GM12878 (cell line): ENCODE measurements around the gene HLA-DRA. TPM values are rescaled to one million over a fixed set of nuclear protein-coding genes. Genes with fewer than 3 reads are reported as not detected.

Experiments
- ATAC-seq: fragments of 200-7000 bp; cut with Tn5 transposase; 3 replicates; pipeline ENCODE4 v1.9.1; 2020; ENCODE audit warnings: mild to moderate bottlenecking, moderate library complexity
- BruUV-seq: library from RNA; stranded (reverse); fragments of 400-500 nt; replicated peaks from 2 replicates; lab custom pipeline; 2021; lab: Mats Ljungman, UMichigan
- CTCF ChIA-PET: fragments of 300-600 bp; sonication (Branson Sonifier 250); formaldehyde crosslinking; extraction: SDS; loops from one replicate; lab custom pipeline; 2021; ENCODE audit warnings: inconsistent platforms; lab: Yijun Ruan, JAX
- POLR2A ChIA-PET: fragments of 350-600 bp; formaldehyde crosslinking; extraction: SDS; loops from one replicate; lab custom pipeline; 2021; ENCODE audit warnings: inconsistent platforms; lab: Charles Lee
- RAD21 ChIA-PET: fragments of 300-600 bp; sonication (Branson Sonifier 250); formaldehyde crosslinking; loops from one replicate; lab custom pipeline; 2023; ENCODE audit warnings: antibody characterized with exemption; ENCODE audit not compliant: unreplicated experiment; lab: Charles Lee
- SMC1A ChIA-PET: fragments of 300-600 bp; sonication (Branson Sonifier 250); formaldehyde crosslinking; loops from one replicate; lab custom pipeline; 2023; ENCODE audit not compliant: unreplicated experiment, uncharacterized antibody; lab: Charles Lee
- DNase-seq: peaks from one replicate; pipeline ENCODE4 v3.0.0-alpha.2; 2011; ENCODE audit warnings: low read depth, low spot score
- FAIRE-seq: peaks from 3 replicates; lab custom pipeline; 2011; peaks lifted over from hg19 to GRCh38; lab: Jason Lieb, UNC
- H2AFZ ChIP-seq: 2 replicates; pipeline ENCODE4 v1.6.0; 2011; ENCODE audit warnings: low read depth, low read length, control low read depth; ENCODE audit not compliant: control insufficient read depth
- H3K27ac ChIP-seq: 2 replicates; pipeline ENCODE4 v1.5.1; 2011; ENCODE audit warnings: control low read depth; ENCODE audit not compliant: control insufficient read depth, insufficient read depth
- H3K27me3 ChIP-seq, 2 experiments: replicated peaks in 1 of 2; 2 replicates each; pipeline versions ENCODE4 v1.6.0 to v1.6.1; 2011; ENCODE audit warnings: low read length in 1 of 2; ENCODE audit not compliant: control insufficient read depth in 2 of 2, insufficient read depth in 2 of 2
- H3K36me3 ChIP-seq, 2 experiments: 2 replicates each; pipeline ENCODE4 v1.5.1; 2011; ENCODE audit warnings: low read length in 1 of 2; ENCODE audit not compliant: control insufficient read depth in 2 of 2, insufficient read depth in 2 of 2
- H3K4me1 ChIP-seq: 2 replicates; pipeline ENCODE4 v1.6.1; 2011; ENCODE audit warnings: mild to moderate bottlenecking, low read length, moderate library complexity, mixed read lengths; ENCODE audit not compliant: control insufficient read depth, insufficient read depth
- H3K4me2 ChIP-seq: 2 replicates; pipeline ENCODE4 v1.6.0; 2011; ENCODE audit warnings: control low read depth; ENCODE audit not compliant: control insufficient read depth, insufficient read depth
- H3K4me3 ChIP-seq: fragments of 200-600 bp; sonication (generic); 2 replicates; pipeline ENCODE4 v1.5.1; 2016
- H3K79me2 ChIP-seq: 2 replicates; pipeline ENCODE4 v1.6.0; 2011; ENCODE audit warnings: low read length; ENCODE audit not compliant: control insufficient read depth, insufficient read depth
- H3K9ac ChIP-seq: 2 replicates; pipeline ENCODE4 v1.8.0; 2011; ENCODE audit warnings: low read length, control low read depth, mixed read lengths; ENCODE audit not compliant: control insufficient read depth, insufficient read depth
- H3K9me3 ChIP-seq: replicated peaks from 3 replicates; pipeline ENCODE4 v1.5.1; 2011; ENCODE audit warnings: mild to moderate bottlenecking, low read length; ENCODE audit not compliant: control insufficient read depth, insufficient read depth
- H4K20me1 ChIP-seq: 2 replicates; pipeline ENCODE4 v1.6.0; 2011; ENCODE audit not compliant: control insufficient read depth, insufficient read depth
- BACH1 ChIP-seq: fragments of 450-650 bp; IDR thresholded peaks from 2 replicates; pipeline ENCODE4 v1.6.1; 2017; ENCODE audit warnings: mild to moderate bottlenecking, borderline replicate concordance
- BCL3 ChIP-seq: IDR thresholded peaks from 2 replicates; pipeline ENCODE4 v1.6.1; 2011; ENCODE audit warnings: borderline replicate concordance, low read depth, mild to moderate bottlenecking, moderate library complexity, low read length; ENCODE audit not compliant: insufficient read depth, poor library complexity, severe bottlenecking
- BHLHE40 ChIP-seq, 2 experiments: fragments of 450-650 bp in 1 of 2; IDR thresholded peaks; 2 replicates each; pipeline ENCODE4 v1.6.1; 2011 to 2017; ENCODE audit warnings: low read depth in 2 of 2, borderline replicate concordance in 1 of 2, improper control_type of control experiment in 1 of 2, low read length in 1 of 2, mild to moderate bottlenecking in 1 of 2
- BMI1 ChIP-seq: fragments of 450-650 bp; IDR thresholded peaks from 2 replicates; pipeline ENCODE4 v1.6.1; 2016; ENCODE audit warnings: mild to moderate bottlenecking, moderate library complexity, borderline replicate concordance
- HDGF ChIP-seq: fragments of 450-650 bp; IDR thresholded peaks from 2 replicates; pipeline ENCODE4 v1.6.1; 2016; ENCODE audit warnings: antibody characterized with exemption
- IRF4 ChIP-seq: IDR thresholded peaks from 2 replicates; pipeline ENCODE4 v1.6.1; 2011; ENCODE audit warnings: low read depth, low read length
- MXI1 ChIP-seq: fragments of 150-350 bp; IDR thresholded peaks from 2 replicates; pipeline ENCODE4 v1.6.1; 2011; ENCODE audit warnings: low read depth, mild to moderate bottlenecking, inconsistent platforms, low read length, improper control_type of control experiment
- PBX3 ChIP-seq: IDR thresholded peaks from 2 replicates; pipeline ENCODE4 v1.6.1; 2011; ENCODE audit warnings: mild to moderate bottlenecking, low read depth, low read length, moderate library complexity; ENCODE audit not compliant: insufficient replicate concordance
- POU2F2 ChIP-seq: IDR thresholded peaks from 3 replicates; pipeline ENCODE4 v1.6.1; 2011; ENCODE audit warnings: low read depth, mild to moderate bottlenecking, low read length, borderline replicate concordance
- RB1 ChIP-seq: fragments of 450-650 bp; formaldehyde crosslinking; IDR thresholded peaks from 2 replicates; pipeline ENCODE4 v1.6.1; 2017; ENCODE audit warnings: mild to moderate bottlenecking, borderline replicate concordance
- RBBP5 ChIP-seq: fragments of 200-600 bp; sonication (generic); conservative IDR thresholded peaks from 2 replicates; pipeline ENCODE4 v1.6.1; 2016
- SIN3A ChIP-seq: IDR thresholded peaks from 2 replicates; pipeline ENCODE4 v1.6.1; 2012; ENCODE audit warnings: low read depth, low read length, improper control_type of control experiment
- SMAD5 ChIP-seq: IDR thresholded peaks from 2 replicates; pipeline ENCODE4 v1.6.1; 2016; ENCODE audit warnings: antibody characterized with exemption, low read depth
- TBL1XR1 ChIP-seq: IDR thresholded peaks from 2 replicates; pipeline ENCODE4 v1.6.1; 2012; ENCODE audit warnings: low read depth, low read length, improper control_type of control experiment
- USF1 ChIP-seq: IDR thresholded peaks from 2 replicates; pipeline ENCODE4 v1.6.1; 2011; ENCODE audit warnings: borderline replicate concordance, low read depth, mild to moderate bottlenecking, moderate library complexity, mixed read lengths, low read length; ENCODE audit not compliant: insufficient read depth; ENCODE audit errors: extremely low read length
- ZBED1 ChIP-seq: IDR thresholded peaks from 2 replicates; pipeline ENCODE4 v1.6.1; 2016; ENCODE audit warnings: borderline replicate concordance
- ZNF24 ChIP-seq: fragments of 450-650 bp; IDR thresholded peaks from 2 replicates; pipeline ENCODE4 v1.6.1; 2017; ENCODE audit warnings: antibody characterized with exemption, mild to moderate bottlenecking
- WGBS: methylation state at CpG from one replicate; pipeline ENCODE4 v1.1.6; 2016; ENCODE audit warnings: low lambda C conversion rate; ENCODE audit not compliant: insufficient replicate concordance, insufficient coverage; ENCODE audit errors: missing lambda C conversion rate; 5-methylcytosine and 5-hydroxymethylcytosine counted together
- in situ Hi-C: fragments of 300-500 bp; cut with MboI; formaldehyde crosslinking; loops from 9 replicates; pipeline ENCODE4 v1.14.3; 2018; ENCODE audit warnings: mixed read lengths
- intact Hi-C: fragments of 100-400 bp; cut with micrococcal nuclease; formaldehyde crosslinking; loops from one replicate; pipeline ENCODE4 v1.14.2; 2022; ENCODE audit not compliant: unreplicated experiment
- polyA plus RNA-seq, 11 experiments: library from polyadenylated mRNA; depleted of rRNA in 4 of 11; unstranded in 6 of 11; stranded (reverse) in 5 of 11; fragments of >200 nt; fragmentation: Nextera tagmentation in 4 of 11; fragmentation: Illumina TruSeq in 1 of 11; extraction: Ambion mirVana in 4 of 11; extraction: Trizol in 1 of 11; gene quantifications; 1 replicate in 1 of 11; 2 replicates in 10 of 11; pipeline versions ENCODE4 v1.2.1 to v1.2.3, GENCODE V29; 2011 to 2016; ENCODE audit warnings: inconsistent platforms in 2 of 11, missing spikeins in 2 of 11, low read depth in 1 of 11
- total RNA-seq, 4 experiments: library from RNA; depleted of rRNA in 3 of 4; stranded (reverse); fragments of >200 nt in 3 of 4; fragmentation: Illumina TruSeq in 1 of 4; extraction: Trizol in 1 of 4; gene quantifications; 2 replicates each; pipeline versions ENCODE4 v1.2.1 to v1.2.3, GENCODE V29; 2013 to 2021

Gene HLA-DRA
- total and polyA plus RNA-seq, 10 of the 15 experiments (the other 5 are each of a cell fraction or from before 2014, with no cell fraction given): 2,040 to 7,093 (median 2,859) TPM

GRCh38 chr6:32442243-32442667, 2.6 kb downstream of the HLA-DRA start (continued):
- TF ChIP-seq PBX3 (peak; percentile 39), TBL1XR1 (no peak), HDGF (peak; percentile 83), MXI1 (no peak)

GRCh38 chr6:32442977-32443552, 3.4 kb downstream of the HLA-DRA start:
- Histone ChIP-seq H3K4me3 (peak overlapping the region; percentile 99), H3K27ac (peak overlapping the region; percentile 63; the same call in 1 of the 2 replicates), H3K4me1 (peaks cover 12% of the 10 kb centered on the region), H3K9ac (no peak overlapping the region), H2AFZ (no peak overlapping the region), H3K79me2 (peaks cover 47% of the 10 kb centered on the region), H3K4me2 (peak overlapping the region; percentile 93), H3K9me3 (no peaks in the 10 kb centered on the region), H3K27me3 (no peaks in the 10 kb centered on the region), H4K20me1 (peaks cover 9% of the 10 kb centered on the region), H3K36me3 (peaks cover 16 to 32% of the 10 kb centered on the region in 2 experiments)
- in situ Hi-C loops (no loop called here), intact Hi-C loops (no loop called here)
- ChIA-PET POLR2A (interaction anchor here (1.6 to 8.4 kb wide), 2 partner anchors 18 to 30 kb away, joined by 5 to 64 read pairs; no protein-coding TSS in a partner anchor), CTCF (interaction anchor here (1.0 to 2.1 kb wide), 2 partner anchors 11 to 249 kb away, joined by 3 to 8 read pairs; no protein-coding TSS in a partner anchor), SMC1A (interaction anchor here (0.8 to 2.3 kb wide), 6 partner anchors 18 to 425 kb away, joined by 3 to 6 read pairs (median 5); no protein-coding TSS in a partner anchor), RAD21 (no interaction called here)
- FAIRE-seq: no peak
- ATAC-seq: no peak
- no peak for DNase-seq
- no TSS peak for BruUV-seq
- 63% methylated on average over 8 of the region's 8 CpGs for WGBS
- TF ChIP-seq USF1 (peak; percentile 37), POU2F2 (peak; percentile 47; the same call in 1 of the 3 replicates), RBBP5 (no peak), RB1 (no peak), BMI1 (no peak; the same call in 1 of the 2 replicates), BHLHE40 (IDR thresholded peaks at IDR 0.05; ENCODE audit: borderline replicate concordance in 1 of 2, low read depth in 2 of 2, low read length in 1 of 2) (0 out of 4 replicates have a peak, but pooled peaks of 1 of the 2 experiments have one; percentile 15), BCL3 (no peak), ZBED1 (peak; percentile 25; the same call in 1 of the 2 replicates), SIN3A (no peak), IRF4 (0 out of 2 replicates have a peak, but pooled peaks have one; percentile 11), BACH1 (peak; percentile 59; the same call in 1 of the 2 replicates), ZNF24 (no peak), SMAD5 (peak; percentile 49; the same call in 1 of the 2 replicates)
